HG03378 (cell line): ENCODE data around the gene PVR.

Experiments
- ATAC-seq: cut with Tn5 transposase; IDR thresholded peaks from one replicate; pipeline ENCODE4 v1.9.1; 2021; ENCODE audit warnings: mild to moderate bottlenecking, moderate library complexity; ENCODE audit not compliant: unreplicated experiment

The PVR gene

GRCh38 chr19:44644402-44645016 lies 799 bp downstream of the PVR start:
- no peak for ATAC-seq

- ATAC-seq, result no peak
These were observed 1.8 kb downstream of the PVR start for GRCh38 chr19:44645407-44646048.

- no peak for ATAC-seq
These were observed 2.3 kb downstream of the PVR start for GRCh38 chr19:44646049-44646416.

GRCh38 chr19:44647144-44647543 lies 3.4 kb downstream of the PVR start:
- ATAC-seq, result no peak

GRCh38 chr19:44648631-44649251 lies 5.0 kb downstream of the PVR start:
- ATAC-seq, result no peak

- no peak for ATAC-seq
These were observed 6.0 kb downstream of the PVR start for GRCh38 chr19:44649578-44650145.

- no peak for ATAC-seq
These were observed 9.6 kb downstream of the PVR start for GRCh38 chr19:44653343-44653742.

- ATAC-seq, result peak; percentile 78
These were observed 10.5 kb downstream of the PVR start for GRCh38 chr19:44653977-44654774.

- ATAC-seq, result no peak
These were observed 13.7 kb downstream of the PVR start for GRCh38 chr19:44657211-44657921.

- no peak for ATAC-seq
These were observed 14.5 kb downstream of the PVR start for GRCh38 chr19:44658069-44658733.

GRCh38 chr19:44660081-44660480 lies 16.4 kb downstream of the PVR start:
- no peak for ATAC-seq

GRCh38 chr19:44661205-44661604 lies 17.5 kb downstream of the PVR start:
- ATAC-seq, result no peak

- ATAC-seq, result no peak
These were observed 18.2 kb downstream of the PVR start for GRCh38 chr19:44661904-44662303.

- no peak for ATAC-seq
These were observed 19.1 kb downstream of the PVR start for GRCh38 chr19:44662691-44663385.

GRCh38 chr19:44663996-44664395 lies 20.3 kb downstream of the PVR start:
- no peak for ATAC-seq

GRCh38 chr19:44664976-44665375 lies 21.3 kb downstream of the PVR start:
- no peak for ATAC-seq

- ATAC-seq, result no peak
These were observed 23.3 kb downstream of the PVR start for GRCh38 chr19:44666852-44667556.

- no peak for ATAC-seq
These were observed 25.5 kb downstream of the PVR start for GRCh38 chr19:44668985-44669764.
